ENCODE data around the gene CAMTA1.

Gene CAMTA1

DNA sequence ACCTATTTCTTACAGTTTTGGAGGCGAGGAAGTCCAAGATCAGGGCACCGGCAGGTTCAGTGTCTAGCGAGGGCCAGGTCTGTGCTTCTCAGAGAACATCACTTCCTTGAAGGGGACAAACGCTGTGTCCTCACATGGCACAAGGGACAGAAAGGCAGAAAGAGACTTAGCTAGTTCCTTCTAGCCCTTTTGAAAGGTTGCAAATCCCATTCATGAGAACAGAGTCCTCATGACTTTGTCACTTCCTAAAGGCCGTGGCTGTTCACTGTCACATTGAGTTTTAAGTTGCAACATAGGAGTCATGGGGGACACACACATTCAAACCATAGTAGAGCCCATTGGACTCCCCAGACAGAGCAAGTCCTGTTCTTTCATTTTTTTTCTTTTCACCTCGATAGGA is 1026.2 kb downstream of the CAMTA1 start:
- DNase-seq (ENCODE audit: low read depth in 3 of 3) = no peak

DNA sequence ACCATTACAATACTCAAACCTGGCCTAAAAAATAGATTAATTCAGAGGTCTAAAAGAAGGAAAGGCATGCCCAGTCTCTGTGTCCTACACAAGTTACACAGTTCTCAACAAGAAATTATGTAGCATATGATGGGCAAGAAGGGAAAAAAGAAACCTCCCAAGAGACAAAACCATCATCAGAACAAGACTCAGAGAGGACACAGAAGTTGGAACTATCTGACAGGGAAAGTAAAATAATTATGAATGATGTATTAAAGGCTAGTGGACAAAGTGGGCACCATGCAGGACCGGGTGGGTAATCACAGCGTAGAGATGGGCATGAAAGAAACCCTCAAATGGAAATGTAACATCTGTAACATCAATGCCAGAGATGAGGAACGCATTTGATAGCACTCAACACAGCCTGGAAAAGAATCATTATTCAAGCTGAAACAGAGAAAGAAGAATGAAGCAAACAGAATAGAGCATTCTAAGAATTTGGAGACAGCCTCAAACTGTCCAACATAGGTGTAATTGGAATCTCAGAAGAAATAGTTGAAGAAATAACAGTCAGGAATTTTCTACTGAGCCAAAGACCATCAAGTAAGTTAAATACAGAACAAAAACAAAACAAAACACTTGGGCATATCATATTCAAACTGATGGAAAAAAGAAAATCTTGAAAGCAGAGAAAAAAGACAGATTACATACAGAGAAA is 1028.6 kb downstream of the CAMTA1 start:
- no peak for DNase-seq (ENCODE audit: low read depth in 3 of 3)

Data from stimulated activated CD4-positive, alpha-beta T cell treated with anti-CD3 and anti-CD28 coated beads, TNF-alpha, amount 100 ng/mL, for 4 hours (primary cell).